Breast epithelium (tissue), 4 donors: ENCODE measurements around the gene ZNF576. TPM values are rescaled to one million over a fixed set of nuclear protein-coding genes. Genes with fewer than 3 reads are reported as not detected.

ENCODE experiments used
- DNase-seq, 2 donors: peaks; one replicate each; pipeline ENCODE4 v3.0.0-alpha.2; 2019; ENCODE audit warnings: low spot score in 2 of 2
- H3K27ac ChIP-seq, 2 donors: fragments of 200-600 bp; sonication (generic) in 1 of 2; one replicate each; pipeline ENCODE4 v1.5.1; 2016 to 2019; ENCODE audit warnings: mild to moderate bottlenecking in 1 of 2
- H3K27me3 ChIP-seq, 2 donors: fragments of 200-600 bp; sonication (generic) in 1 of 2; one replicate each; pipeline versions ENCODE4 v1.5.1 to v1.6.0; 2017 to 2019; ENCODE audit warnings: control low read depth in 1 of 2, mild to moderate bottlenecking in 1 of 2
- H3K36me3 ChIP-seq: fragments of 200-600 bp; one replicate; pipeline ENCODE4 v1.5.1; 2019
- H3K4me1 ChIP-seq, 2 donors: fragments of 200-600 bp; sonication (generic); one replicate each; pipeline ENCODE4 v1.5.1; 2016 to 2019; ENCODE audit warnings: control low read depth in 1 of 2
- H3K4me3 ChIP-seq, 3 donors: fragments of 200-600 bp; sonication (generic); 1 replicate in 2 of 3; 2 replicates in 1 of 3; pipeline ENCODE4 v1.5.1; 2016 to 2019; ENCODE audit warnings: mild to moderate bottlenecking in 3 of 3, moderate library complexity in 2 of 3
- H3K9me3 ChIP-seq, 2 donors: fragments of 200-600 bp; sonication (generic) in 1 of 2; one replicate each; pipeline ENCODE4 v1.5.1; 2016 to 2019; ENCODE audit warnings: control low read depth in 1 of 2
- CTCF ChIP-seq, 3 donors: fragments of 450-650 bp; IDR thresholded peaks; one replicate each; pipeline ENCODE4 v1.5.1; 2016 to 2017; ENCODE audit warnings: antibody characterized with exemption in 3 of 3, mild to moderate bottlenecking in 3 of 3, moderate library complexity in 3 of 3
- POLR2A ChIP-seq: fragments of 450-650 bp; IDR thresholded peaks from one replicate; pipeline ENCODE4 v1.6.1; 2016; ENCODE audit warnings: antibody characterized with exemption, mild to moderate bottlenecking, moderate library complexity
- POLR2AphosphoS5 ChIP-seq, 3 donors: sonication (generic); formaldehyde crosslinking; IDR thresholded peaks; one replicate each; pipeline ENCODE4 v1.6.1; 2017; ENCODE audit warnings: antibody characterized with exemption in 3 of 3
- intact Hi-C: fragments of 100-400 bp; cut with DNase I; formaldehyde crosslinking; loops from one replicate; pipeline ENCODE4 v1.15.1; 2023; ENCODE audit warnings: low total_unique reads
- total RNA-seq, 3 donors: library from RNA; depleted of rRNA; stranded (reverse); fragments of >200 nt; gene quantifications; one replicate each; pipeline ENCODE4 v1.1.0, GENCODE V29; 2016

The ZNF576 gene
- total RNA-seq, 3 donors from 2014 or later, result 14.2 to 18.0 (median 14.8) TPM

DNA sequence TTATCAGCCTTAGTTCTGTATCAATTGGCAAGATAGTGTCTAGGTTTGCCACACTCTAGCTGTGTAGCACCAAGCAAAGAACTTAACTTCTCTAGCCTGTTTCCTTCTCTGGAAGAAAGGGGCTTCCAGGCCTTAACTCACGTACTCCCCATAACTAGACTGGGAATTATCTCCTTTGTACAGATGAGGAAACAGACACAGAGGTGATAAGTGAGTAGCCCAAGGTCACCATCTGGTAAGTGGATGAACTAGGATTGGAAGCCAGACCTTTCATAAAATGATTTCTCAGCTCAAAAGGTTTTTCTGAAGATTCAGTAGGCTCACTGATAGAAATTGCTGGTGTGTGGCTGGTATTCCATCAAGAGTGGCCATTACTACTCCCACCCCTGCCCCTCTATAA, 19.9 kb downstream of the ZNF576 start:
- H3K4me1 ChIP-seq, result no peaks in the 10 kb centered on the region
- intact Hi-C loops, result no loop called here
- H3K27me3 ChIP-seq, result no peaks in the 10 kb centered on the region
- no peak for DNase-seq
- no peak for TF ChIP-seq POLR2AphosphoS5 (IDR thresholded peaks at IDR 0.05)
- TF ChIP-seq POLR2A, result no peak
- TF ChIP-seq CTCF (IDR thresholded peaks at IDR 0.05), result no peak
- no peak overlapping the region for H3K4me3 ChIP-seq
- H3K36me3 ChIP-seq, result no peaks in the 10 kb centered on the region
- no peaks in the 10 kb centered on the region for H3K9me3 ChIP-seq
- no peak overlapping the region for H3K27ac ChIP-seq

GRCh38 chr19:43616954-43617353, 20.6 kb downstream of the ZNF576 start:
- no peak for DNase-seq
- no peak overlapping the region for H3K4me3 ChIP-seq
- no peaks in the 10 kb centered on the region for H3K9me3 ChIP-seq
- intact Hi-C loops, result no loop called here
- no peak overlapping the region for H3K27ac ChIP-seq
- TF ChIP-seq POLR2AphosphoS5 (IDR thresholded peaks at IDR 0.05), result no peak
- TF ChIP-seq CTCF (IDR thresholded peaks at IDR 0.05), result no peak
- TF ChIP-seq POLR2A, result no peak
- H3K27me3 ChIP-seq, result no peaks in the 10 kb centered on the region
- no peaks in the 10 kb centered on the region for H3K4me1 ChIP-seq
- H3K36me3 ChIP-seq, result no peaks in the 10 kb centered on the region

- TF ChIP-seq POLR2A (no peak), CTCF (IDR thresholded peaks at IDR 0.05) (no peak), POLR2AphosphoS5 (IDR thresholded peaks at IDR 0.05) (no peak)
- intact Hi-C loops, result no loop called here
- no peak for DNase-seq
- H3K36me3 ChIP-seq, result no peaks in the 10 kb centered on the region
- H3K27ac ChIP-seq, result peak overlapping the region; percentile 91
- no peaks in the 10 kb centered on the region for H3K9me3 ChIP-seq
- no peaks in the 10 kb centered on the region for H3K4me1 ChIP-seq
- peak overlapping the region; percentile 81 to 91 (median 82) for H3K4me3 ChIP-seq
- H3K27me3 ChIP-seq, result no peaks in the 10 kb centered on the region
Measured at GRCh38 chr19:43618921-43619261, 22.5 kb downstream of the ZNF576 start.

DNA sequence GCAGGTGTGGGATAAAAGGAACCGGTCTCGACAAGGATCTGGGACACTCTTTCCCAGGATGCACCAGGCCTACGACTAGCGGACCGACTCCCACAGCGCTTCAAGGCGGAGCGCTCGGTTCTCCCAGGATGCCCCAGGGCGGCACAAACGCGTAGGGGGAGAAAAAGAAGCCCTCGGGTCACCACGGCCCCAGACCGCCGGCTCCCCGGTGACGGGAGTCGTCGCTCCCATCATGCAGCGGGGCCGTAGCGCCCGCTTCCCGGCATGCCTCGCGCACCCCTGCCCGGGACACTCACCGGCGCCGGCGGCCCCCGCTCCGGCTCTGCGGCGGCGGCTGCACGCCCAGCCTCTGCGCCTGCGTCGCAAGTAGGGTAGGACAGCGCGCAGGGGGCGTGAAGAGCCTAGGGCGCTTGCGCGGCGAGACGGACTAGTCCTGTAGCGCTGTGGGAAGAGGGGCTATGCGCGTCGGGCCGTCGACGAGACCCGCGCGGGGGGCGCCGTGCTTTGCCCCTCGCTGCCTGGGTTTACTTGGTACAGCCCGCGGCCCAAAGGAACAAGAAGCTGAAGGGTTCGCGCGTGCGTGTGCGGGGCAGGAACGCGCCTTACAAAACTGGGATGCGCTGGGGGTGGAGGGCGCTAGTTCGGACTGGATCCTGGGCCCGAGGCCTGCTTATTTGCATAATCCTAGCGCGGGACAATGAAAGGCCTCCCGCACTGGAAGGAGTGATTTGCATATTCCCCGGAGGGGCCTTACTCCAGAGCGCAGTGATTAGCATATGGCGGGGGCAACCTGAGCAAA, 23.1 kb downstream of the ZNF576 start, which contains the start of gene ZNF428:
Gene ZNF428, minus strand, starts transcription at position 368 of the 799 bp plus-strand sequence. CDS start 5,325 bp downstream, outside the sequence.
- peak; percentile 76 to 82 for DNase-seq
- Histone ChIP-seq H3K4me3 (peak within 1 kb of the TSS; percentile 81 to 91 (median 82)), H3K27ac (peak within 1 kb of the TSS; percentile 91), H3K36me3 (no peaks in the 10 kb centered on the region), H3K4me1 (no peaks in the 10 kb centered on the region), H3K27me3 (no peaks in the 10 kb centered on the region), H3K9me3 (no peaks in the 10 kb centered on the region)
- intact Hi-C loops, result no loop called here
- TF ChIP-seq POLR2AphosphoS5 (IDR thresholded peaks at IDR 0.05), result peak; percentile 38 to 60 (median 43)
- no peak for TF ChIP-seq CTCF (IDR thresholded peaks at IDR 0.05)
- TF ChIP-seq POLR2A, result no peak
